Kidney epithelial cell (primary cell): Measurements from ENCODE around the gene ARPP21. TPM values are rescaled to one million over a fixed set of nuclear protein-coding genes. Genes with fewer than 3 reads are reported as not detected.
"Not testable (repeated sequence)": the region's sequence is repeated elsewhere in the genome, so short reads cannot be mapped to it uniquely, and the experiment has no call there.

Experiments used
- DNase-seq: peaks from one replicate; pipeline ENCODE4 v3.0.0-alpha.2; 2010; ENCODE audit warnings: low read depth
- H3K27me3 ChIP-seq: 2 replicates; pipeline ENCODE4 v1.6.0; 2011; ENCODE audit warnings: low read length; ENCODE audit not compliant: control insufficient read depth, insufficient read depth
- H3K36me3 ChIP-seq: 2 replicates; pipeline ENCODE4 v1.5.1; 2011; ENCODE audit warnings: low read length; ENCODE audit not compliant: control insufficient read depth, insufficient read depth
- H3K4me3 ChIP-seq: 2 replicates; pipeline ENCODE4 v1.5.1; 2011; ENCODE audit warnings: low read depth, mild to moderate bottlenecking, control low read depth, low read length
- total RNA-seq: library from RNA; depleted of rRNA; stranded (reverse); fragments of >200 nt; gene quantifications from 2 replicates; pipeline ENCODE4 v1.2.3, GENCODE V29; 2015
- TF ChIP-seq, protein P1 (sequence below): IDR thresholded peaks from 2 replicates; pipeline ENCODE4 v1.5.1; 2011; ENCODE audit warnings: mild to moderate bottlenecking, moderate library complexity, low read length, control low read depth, inconsistent platforms; ENCODE audit not compliant: insufficient read depth, poor library complexity, severe bottlenecking

ARPP21 gene
- total RNA-seq, 1 donor from 2014 or later: 0.71 TPM

DNA sequence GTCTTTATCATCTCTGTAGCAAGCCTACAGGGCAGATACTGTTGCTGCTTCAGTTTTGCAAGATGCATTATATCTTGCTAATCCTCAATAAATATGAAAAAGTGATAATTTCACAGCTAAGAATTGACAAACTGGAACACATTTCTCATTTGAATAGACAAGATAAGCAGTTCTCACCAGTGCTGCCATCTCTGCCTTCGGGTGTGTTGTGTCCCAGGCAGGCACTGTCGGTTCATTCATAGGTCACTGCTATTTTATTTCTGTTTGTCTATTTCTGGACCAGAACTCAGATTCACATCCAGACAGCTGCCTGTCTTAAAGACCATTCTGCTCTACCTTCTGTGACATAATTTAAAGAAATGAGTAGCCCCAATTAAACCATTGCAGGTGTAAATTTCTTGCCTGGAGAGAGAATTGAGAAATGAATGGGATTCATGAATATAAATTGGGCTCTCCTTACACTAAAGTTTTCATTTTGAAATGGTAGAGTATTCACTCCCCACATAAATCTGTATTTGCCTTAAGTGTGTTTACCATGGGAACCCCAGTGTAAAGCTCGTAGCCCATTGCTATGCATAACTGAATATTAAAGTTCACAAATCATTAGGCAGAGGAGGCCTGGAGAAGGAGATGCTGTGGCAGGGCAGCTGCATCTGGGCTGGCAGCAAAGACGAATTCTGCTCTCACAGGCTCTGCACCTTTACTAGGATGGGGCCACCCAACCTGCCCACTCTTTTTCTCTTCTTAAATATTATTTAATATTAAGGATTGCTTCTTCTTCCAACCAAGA lies 149.9 kb downstream of the ARPP21 start:
- TF ChIP-seq, protein P1, sequence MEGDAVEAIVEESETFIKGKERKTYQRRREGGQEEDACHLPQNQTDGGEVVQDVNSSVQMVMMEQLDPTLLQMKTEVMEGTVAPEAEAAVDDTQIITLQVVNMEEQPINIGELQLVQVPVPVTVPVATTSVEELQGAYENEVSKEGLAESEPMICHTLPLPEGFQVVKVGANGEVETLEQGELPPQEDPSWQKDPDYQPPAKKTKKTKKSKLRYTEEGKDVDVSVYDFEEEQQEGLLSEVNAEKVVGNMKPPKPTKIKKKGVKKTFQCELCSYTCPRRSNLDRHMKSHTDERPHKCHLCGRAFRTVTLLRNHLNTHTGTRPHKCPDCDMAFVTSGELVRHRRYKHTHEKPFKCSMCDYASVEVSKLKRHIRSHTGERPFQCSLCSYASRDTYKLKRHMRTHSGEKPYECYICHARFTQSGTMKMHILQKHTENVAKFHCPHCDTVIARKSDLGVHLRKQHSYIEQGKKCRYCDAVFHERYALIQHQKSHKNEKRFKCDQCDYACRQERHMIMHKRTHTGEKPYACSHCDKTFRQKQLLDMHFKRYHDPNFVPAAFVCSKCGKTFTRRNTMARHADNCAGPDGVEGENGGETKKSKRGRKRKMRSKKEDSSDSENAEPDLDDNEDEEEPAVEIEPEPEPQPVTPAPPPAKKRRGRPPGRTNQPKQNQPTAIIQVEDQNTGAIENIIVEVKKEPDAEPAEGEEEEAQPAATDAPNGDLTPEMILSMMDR: no peak
- H3K4me3 ChIP-seq: no peak overlapping the region

DNA sequence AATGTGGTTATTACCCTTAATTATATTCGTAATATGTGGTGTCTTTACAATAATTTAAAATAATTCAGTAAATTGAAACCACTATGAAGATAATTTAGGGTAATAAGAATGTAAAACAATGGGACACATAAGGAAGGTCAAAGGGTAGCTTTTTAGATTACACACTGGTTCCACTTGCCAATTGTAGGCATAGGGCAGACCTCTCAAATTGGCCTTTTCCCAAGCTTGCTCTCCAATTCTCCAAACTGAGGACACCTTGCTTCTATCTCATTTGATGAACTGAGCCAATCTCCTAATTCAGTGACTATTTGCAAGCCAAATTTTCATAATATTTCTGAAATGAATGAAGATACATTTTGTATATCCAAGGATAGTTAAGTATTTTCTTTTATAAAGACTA lies 151.4 kb downstream of the ARPP21 start:
- DNase-seq: no peak
- H3K4me3 ChIP-seq: no peak overlapping the region
- TF ChIP-seq, protein P1: no peak
- no peaks in the 10 kb centered on the region for H3K27me3 ChIP-seq
- no peaks in the 10 kb centered on the region for H3K36me3 ChIP-seq

More for the DNA sequence above, 149.9 kb downstream of the ARPP21 start:
- no peaks in the 10 kb centered on the region for H3K27me3 ChIP-seq
- H3K36me3 ChIP-seq: no peaks in the 10 kb centered on the region
- DNase-seq: no peak

DNA sequence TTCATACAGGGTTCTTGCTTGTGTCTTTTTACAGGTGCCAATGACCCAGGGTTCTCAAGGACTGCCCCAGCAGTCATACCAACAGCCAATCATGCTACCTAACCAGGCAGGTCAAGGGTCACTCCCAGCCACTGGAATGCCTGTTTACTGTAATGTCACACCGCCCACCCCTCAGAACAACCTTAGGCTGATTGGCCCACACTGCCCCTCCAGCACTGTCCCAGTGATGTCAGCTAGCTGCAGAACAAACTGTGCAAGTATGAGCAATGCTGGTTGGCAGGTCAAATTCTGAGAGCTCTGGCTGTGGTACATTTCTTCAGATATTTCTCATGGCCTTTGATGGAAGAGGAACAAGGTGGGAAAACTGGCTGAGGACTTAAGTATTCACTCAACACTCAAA lies 154.3 kb downstream of the ARPP21 start:
- no peak for DNase-seq
- no peaks in the 10 kb centered on the region for H3K36me3 ChIP-seq
- no peak overlapping the region for H3K4me3 ChIP-seq
- TF ChIP-seq, protein P1: no peak
- H3K27me3 ChIP-seq: no peaks in the 10 kb centered on the region

DNA sequence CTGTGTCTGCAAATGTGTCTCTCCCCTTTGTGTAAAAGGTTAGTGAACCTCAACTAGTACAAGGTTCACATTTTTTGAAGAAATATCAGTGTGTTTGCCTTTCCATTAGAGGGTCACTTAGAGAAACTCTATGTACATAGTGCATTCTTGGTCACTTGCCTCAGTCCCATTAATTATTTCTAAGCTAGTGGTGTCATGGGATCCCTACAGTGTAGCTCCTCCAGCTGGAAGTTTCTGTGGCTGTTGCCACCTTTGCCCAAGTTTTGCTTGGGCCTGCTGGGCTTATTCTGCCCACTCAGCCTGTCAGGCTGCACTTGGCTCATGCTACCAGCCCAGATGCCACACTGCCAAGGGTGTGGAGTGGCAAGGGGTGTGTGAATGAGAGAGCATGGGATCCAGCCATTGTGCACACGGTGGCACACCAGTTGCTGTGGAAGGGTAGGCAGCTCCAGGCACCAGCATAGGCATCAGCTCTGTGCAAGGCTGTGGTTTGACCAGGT lies 161.7 kb downstream of the ARPP21 start:
- H3K36me3 ChIP-seq: no peaks in the 10 kb centered on the region
- DNase-seq: no peak
- H3K27me3 ChIP-seq: no peaks in the 10 kb centered on the region
- no peak overlapping the region for H3K4me3 ChIP-seq
- TF ChIP-seq, protein P1: no peak

DNA sequence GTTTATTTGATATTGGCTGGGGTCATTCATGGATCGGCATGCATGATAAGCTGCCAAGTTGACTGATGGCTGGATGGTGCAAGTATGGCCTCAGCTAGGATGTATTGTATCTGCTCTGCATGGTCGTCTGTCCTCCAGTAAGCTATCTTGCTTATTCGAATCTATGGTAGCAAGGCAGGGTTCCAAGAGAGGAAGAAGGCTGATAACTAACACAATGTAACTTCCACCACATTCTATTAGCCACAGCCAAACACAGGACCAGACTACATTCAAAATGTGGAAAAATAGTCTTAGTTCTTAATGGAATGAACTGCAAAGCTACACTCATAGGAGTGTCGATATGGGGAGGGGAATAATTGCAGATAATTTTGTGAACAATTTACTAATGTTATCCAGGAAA lies 175.2 kb downstream of the ARPP21 start:
- Histone ChIP-seq H3K36me3 (no peaks in the 10 kb centered on the region), H3K4me3 (no peak overlapping the region), H3K27me3 (no peaks in the 10 kb centered on the region)
- TF ChIP-seq, protein P1: no peak
- DNase-seq: no peak

DNA sequence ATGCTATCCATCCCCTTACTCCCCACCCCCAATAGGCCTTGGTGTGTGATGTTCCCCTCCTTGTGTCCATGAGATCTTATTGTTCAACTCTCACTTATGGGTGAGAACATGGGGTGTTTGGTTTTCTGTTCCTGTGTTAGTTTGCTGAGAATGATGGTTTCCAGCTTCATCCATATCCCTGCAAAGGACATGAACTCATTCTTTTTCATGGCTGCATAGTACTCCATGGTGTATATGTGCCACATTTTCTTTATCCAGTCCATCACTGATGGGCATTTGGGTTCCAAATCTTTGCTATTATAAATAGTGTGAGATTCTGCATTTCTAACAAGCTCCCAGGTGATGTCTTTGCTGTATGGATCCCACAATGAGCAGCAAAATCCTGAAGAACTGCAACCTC lies 176.5 kb downstream of the ARPP21 start:
- H3K27me3 ChIP-seq, DNase-seq, H3K36me3 ChIP-seq, H3K4me3 ChIP-seq: not testable (repeated sequence)
